ENCODE data around the gene TCF25. TPM values are rescaled to one million over a fixed set of nuclear protein-coding genes. Genes with fewer than 3 reads are reported as not detected.
"Not testable (repeated sequence)": the region's sequence is repeated elsewhere in the genome, so short reads cannot be mapped to it uniquely, and the experiment has no call there.

TCF25 gene
- total RNA-seq, 2 experiments from 2014 or later, result 306 to 307 TPM

DNA sequence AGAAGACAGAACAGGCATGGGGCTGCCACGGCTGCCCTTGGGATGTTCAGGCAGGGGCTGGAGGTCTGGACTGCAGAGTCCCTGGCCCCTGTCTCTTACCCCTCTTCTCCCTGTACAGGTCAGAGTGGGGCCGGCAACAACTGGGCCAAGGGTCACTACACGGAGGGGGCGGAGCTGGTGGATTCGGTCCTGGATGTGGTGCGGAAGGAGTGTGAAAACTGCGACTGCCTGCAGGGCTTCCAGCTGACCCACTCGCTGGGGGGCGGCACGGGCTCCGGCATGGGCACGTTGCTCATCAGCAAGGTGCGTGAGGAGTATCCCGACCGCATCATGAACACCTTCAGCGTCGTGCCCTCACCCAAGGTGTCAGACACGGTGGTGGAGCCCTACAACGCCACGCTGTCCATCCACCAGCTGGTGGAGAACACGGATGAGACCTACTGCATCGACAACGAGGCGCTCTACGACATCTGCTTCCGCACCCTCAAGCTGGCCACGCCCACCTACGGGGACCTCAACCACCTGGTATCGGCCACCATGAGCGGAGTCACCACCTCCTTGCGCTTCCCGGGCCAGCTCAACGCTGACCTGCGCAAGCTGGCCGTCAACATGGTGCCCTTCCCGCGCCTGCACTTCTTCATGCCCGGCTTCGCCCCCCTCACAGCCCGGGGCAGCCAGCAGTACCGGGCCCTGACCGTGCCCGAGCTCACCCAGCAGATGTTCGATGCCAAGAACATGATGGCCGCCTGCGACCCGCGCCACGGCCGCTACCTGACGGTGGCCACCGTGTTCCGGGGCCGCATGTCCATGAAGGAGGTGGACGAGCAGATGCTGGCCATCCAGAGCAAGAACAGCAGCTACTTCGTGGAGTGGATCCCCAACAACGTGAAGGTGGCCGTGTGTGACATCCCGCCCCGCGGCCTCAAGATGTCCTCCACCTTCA is 61.5 kb downstream of the TCF25 start:
- POLR2A ChIA-PET, result no interaction called here
- H3K36me3 Mint-ChIP-seq (ENCODE audit: low read depth), result no peaks in the 10 kb centered on the region
- intact Hi-C loops (cut with DNase I, micrococcal nuclease), result no loop called here

DNA sequence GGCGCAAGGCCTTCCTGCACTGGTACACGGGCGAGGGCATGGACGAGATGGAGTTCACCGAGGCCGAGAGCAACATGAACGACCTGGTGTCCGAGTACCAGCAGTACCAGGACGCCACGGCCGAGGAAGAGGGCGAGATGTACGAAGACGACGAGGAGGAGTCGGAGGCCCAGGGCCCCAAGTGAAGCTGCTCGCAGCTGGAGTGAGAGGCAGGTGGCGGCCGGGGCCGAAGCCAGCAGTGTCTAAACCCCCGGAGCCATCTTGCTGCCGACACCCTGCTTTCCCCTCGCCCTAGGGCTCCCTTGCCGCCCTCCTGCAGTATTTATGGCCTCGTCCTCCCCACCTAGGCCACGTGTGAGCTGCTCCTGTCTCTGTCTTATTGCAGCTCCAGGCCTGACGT is 62.2 kb downstream of the TCF25 start:
- H3K36me3 ChIP-seq (ENCODE audit: insufficient read depth, low read length); H3K27ac ChIP-seq (ENCODE audit: low read depth in 1 of 2, low read length in 2 of 2); H3K9me3 Mint-ChIP-seq; H3K27ac Mint-ChIP-seq; ATAC-seq (ENCODE audit: poor library complexity); H3K9me3 ChIP-seq (ENCODE audit: control insufficient read depth in 1 of 2, insufficient read depth in 1 of 2, low read length in 2 of 2); intact Hi-C loops (cut with DNase I, micrococcal nuclease); H3K4me1 Mint-ChIP-seq (ENCODE audit: low read depth); H3K4me3 Mint-ChIP-seq; DNase-seq; CTCF ChIA-PET; H3K27me3 ChIP-seq (ENCODE audit: control insufficient read depth in 1 of 2, insufficient read depth in 2 of 2, low read length in 2 of 2); H3K27me3 Mint-ChIP-seq; POLR2A ChIA-PET; H3K4me1 ChIP-seq (ENCODE audit: insufficient read depth, low read length); H3K4me3 ChIP-seq (ENCODE audit: low read length); H3K36me3 Mint-ChIP-seq (ENCODE audit: low read depth): not testable (repeated sequence)

More for the DNA sequence above, 61.5 kb downstream of the TCF25 start:
- DNase-seq (no peak), ATAC-seq (ENCODE audit: poor library complexity) (no peak)
- H3K36me3 ChIP-seq (ENCODE audit: insufficient read depth, low read length), result no peaks in the 10 kb centered on the region
- no peaks in the 10 kb centered on the region for H3K9me3 ChIP-seq (ENCODE audit: control insufficient read depth in 1 of 2, insufficient read depth in 1 of 2, low read length in 2 of 2)
- H3K4me3 Mint-ChIP-seq, result no peak overlapping the region
- no peaks in the 10 kb centered on the region for H3K4me1 Mint-ChIP-seq (ENCODE audit: low read depth)
- no peaks in the 10 kb centered on the region for H3K9me3 Mint-ChIP-seq
- no peak overlapping the region for H3K27ac ChIP-seq (ENCODE audit: low read depth in 1 of 2, low read length in 2 of 2)
- no peak overlapping the region for H3K27ac Mint-ChIP-seq
- peaks cover 0 to 2% of the 10 kb centered on the region in 2 experiments for H3K27me3 ChIP-seq (ENCODE audit: control insufficient read depth in 1 of 2, insufficient read depth in 2 of 2, low read length in 2 of 2)
- H3K4me1 ChIP-seq (ENCODE audit: insufficient read depth, low read length), result no peaks in the 10 kb centered on the region
- TF ChIP-seq, protein P1, sequence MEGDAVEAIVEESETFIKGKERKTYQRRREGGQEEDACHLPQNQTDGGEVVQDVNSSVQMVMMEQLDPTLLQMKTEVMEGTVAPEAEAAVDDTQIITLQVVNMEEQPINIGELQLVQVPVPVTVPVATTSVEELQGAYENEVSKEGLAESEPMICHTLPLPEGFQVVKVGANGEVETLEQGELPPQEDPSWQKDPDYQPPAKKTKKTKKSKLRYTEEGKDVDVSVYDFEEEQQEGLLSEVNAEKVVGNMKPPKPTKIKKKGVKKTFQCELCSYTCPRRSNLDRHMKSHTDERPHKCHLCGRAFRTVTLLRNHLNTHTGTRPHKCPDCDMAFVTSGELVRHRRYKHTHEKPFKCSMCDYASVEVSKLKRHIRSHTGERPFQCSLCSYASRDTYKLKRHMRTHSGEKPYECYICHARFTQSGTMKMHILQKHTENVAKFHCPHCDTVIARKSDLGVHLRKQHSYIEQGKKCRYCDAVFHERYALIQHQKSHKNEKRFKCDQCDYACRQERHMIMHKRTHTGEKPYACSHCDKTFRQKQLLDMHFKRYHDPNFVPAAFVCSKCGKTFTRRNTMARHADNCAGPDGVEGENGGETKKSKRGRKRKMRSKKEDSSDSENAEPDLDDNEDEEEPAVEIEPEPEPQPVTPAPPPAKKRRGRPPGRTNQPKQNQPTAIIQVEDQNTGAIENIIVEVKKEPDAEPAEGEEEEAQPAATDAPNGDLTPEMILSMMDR (IDR thresholded peaks at IDR 0.05), result no peak
- CTCF ChIA-PET, result no interaction called here
- peaks cover 11% of the 10 kb centered on the region for H3K27me3 Mint-ChIP-seq
- H3K4me3 ChIP-seq (ENCODE audit: low read length), result no peak overlapping the region

DNA sequence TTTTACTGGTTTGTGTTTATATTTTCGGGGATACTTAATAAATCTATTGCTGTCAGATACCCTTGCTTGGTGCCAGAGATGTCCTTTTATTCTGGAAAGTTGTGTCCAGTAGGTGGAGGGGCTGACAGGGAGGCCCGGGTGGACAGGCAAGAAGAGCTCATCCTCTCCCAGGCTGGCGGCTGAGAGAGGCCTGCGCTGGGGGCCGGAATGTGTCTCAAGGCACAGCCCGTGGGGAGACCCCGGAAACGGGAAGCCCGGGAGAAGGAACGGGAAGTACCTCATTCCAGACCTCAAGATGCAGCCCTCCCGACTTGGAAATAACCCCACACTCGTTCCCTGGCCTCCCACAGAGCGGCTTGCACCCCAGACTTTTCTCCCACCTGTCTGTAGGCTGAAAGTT is 62.6 kb downstream of the TCF25 start:
- intact Hi-C loops (cut with DNase I, micrococcal nuclease), result no loop called here
- Histone ChIP-seq H3K9me3 (ENCODE audit: control insufficient read depth in 1 of 2, insufficient read depth in 1 of 2, low read length in 2 of 2) (no peaks in the 10 kb centered on the region), H3K27ac (ENCODE audit: low read depth in 1 of 2, low read length in 2 of 2) (no peak overlapping the region), H3K27me3 (ENCODE audit: control insufficient read depth in 1 of 2, insufficient read depth in 2 of 2, low read length in 2 of 2) (no peaks in the 10 kb centered on the region), H3K4me1 (ENCODE audit: insufficient read depth, low read length) (no peaks in the 10 kb centered on the region), H3K36me3 (ENCODE audit: insufficient read depth, low read length) (no peaks in the 10 kb centered on the region), H3K4me3 (ENCODE audit: low read length) (no peak overlapping the region)
- Mint-ChIP-seq H3K27ac (no peak overlapping the region), H3K4me1 (ENCODE audit: low read depth) (no peaks in the 10 kb centered on the region), H3K9me3 (no peaks in the 10 kb centered on the region), H3K27me3 (peaks cover 6% of the 10 kb centered on the region), H3K4me3 (no peak overlapping the region), H3K36me3 (ENCODE audit: low read depth) (no peaks in the 10 kb centered on the region)
- DNase-seq (no peak), ATAC-seq (ENCODE audit: poor library complexity) (no peak)
- CTCF ChIA-PET, result no interaction called here
- TF ChIP-seq, protein P1 (IDR thresholded peaks at IDR 0.05), result no peak
- POLR2A ChIA-PET, result no interaction called here
